Kidney glomerular epithelial cell (primary cell): ENCODE data around the gene PLPPR5.
A peak's percentile ranks its signal among the peaks of the same experiment; 100 is the strongest.

ENCODE experiments used
- DNase-seq: peaks from one replicate; lab custom pipeline; 2025; lab: John Stamatoyannopoulos, UW

Gene PLPPR5

GRCh38 chr1:98969798-98970490, 34.7 kb downstream of the PLPPR5 start:
- no peak for DNase-seq

- DNase-seq: no peak
These were observed 37.5 kb downstream of the PLPPR5 start for GRCh38 chr1:98967122-98967521.

- no peak for DNase-seq
These were observed 39.3 kb downstream of the PLPPR5 start for GRCh38 chr1:98965394-98965793.

GRCh38 chr1:98964198-98964597, 40.5 kb downstream of the PLPPR5 start:
- no peak for DNase-seq

GRCh38 chr1:98963064-98963758, 41.5 kb downstream of the PLPPR5 start:
- DNase-seq: no peak

- DNase-seq: no peak
These were observed 42.5 kb downstream of the PLPPR5 start for GRCh38 chr1:98962156-98962555.

GRCh38 chr1:98949621-98950020, 55.0 kb downstream of the PLPPR5 start:
- DNase-seq: no peak

GRCh38 chr1:98949166-98949565, 55.5 kb downstream of the PLPPR5 start:
- no peak for DNase-seq

GRCh38 chr1:98947071-98947470, 57.6 kb downstream of the PLPPR5 start:
- no peak for DNase-seq

GRCh38 chr1:98940722-98941079, 64.0 kb downstream of the PLPPR5 start:
- DNase-seq: peak; percentile 34

GRCh38 chr1:98940069-98940721, 64.5 kb downstream of the PLPPR5 start:
- DNase-seq: no peak

GRCh38 chr1:98939471-98939870, 65.2 kb downstream of the PLPPR5 start:
- no peak for DNase-seq

GRCh38 chr1:98937347-98937746, 67.3 kb downstream of the PLPPR5 start:
- no peak for DNase-seq

- no peak for DNase-seq
These were observed 72.5 kb downstream of the PLPPR5 start for GRCh38 chr1:98932184-98932583.

- no peak for DNase-seq
These were observed 73.4 kb downstream of the PLPPR5 start for GRCh38 chr1:98931128-98931835.

GRCh38 chr1:98929437-98929836, 75.2 kb downstream of the PLPPR5 start:
- no peak for DNase-seq

GRCh38 chr1:98926597-98926996, 78.1 kb downstream of the PLPPR5 start:
- DNase-seq: no peak

GRCh38 chr1:98924977-98925376, 79.7 kb downstream of the PLPPR5 start:
- no peak for DNase-seq

GRCh38 chr1:98923667-98924066, 81.0 kb downstream of the PLPPR5 start:
- DNase-seq: no peak

- no peak for DNase-seq
These were observed 82.8 kb downstream of the PLPPR5 start for GRCh38 chr1:98921817-98922216.

- DNase-seq: peak; percentile 32
These were observed 84.1 kb downstream of the PLPPR5 start for GRCh38 chr1:98920441-98921110.

GRCh38 chr1:98919652-98920051, 85.0 kb downstream of the PLPPR5 start:
- DNase-seq: no peak
